A673 (cell line): ENCODE results near the gene PADI1. TPM values are rescaled to one million over a fixed set of nuclear protein-coding genes. Genes with fewer than 3 reads are reported as not detected.

Source experiments
- BruUV-seq: library from RNA; stranded (reverse); fragments of 400-500 nt; replicated peaks from 2 replicates; lab custom pipeline; 2021; lab: Mats Ljungman, UMichigan
- CTCF ChIA-PET: fragments of 300-600 bp; sonication (Branson Sonifier 250); formaldehyde crosslinking; loops from one replicate; lab custom pipeline; 2022; ENCODE audit warnings: antibody characterized with exemption; lab: Charles Lee
- POLR2A ChIA-PET: fragments of 300-600 bp; sonication (Branson Sonifier 250); formaldehyde crosslinking; loops from one replicate; lab custom pipeline; 2022; ENCODE audit warnings: antibody characterized with exemption; ENCODE audit not compliant: low non-redundant PET; lab: Charles Lee
- DNase-seq: peaks from one replicate; pipeline ENCODE4 v3.0.0-alpha.2; 2015; ENCODE audit warnings: low spot score
- H3K27ac ChIP-seq: fragments of 200-600 bp; sonication (generic); 2 replicates; pipeline ENCODE4 v1.5.1; 2016; ENCODE audit warnings: mixed run types, low read depth, mild to moderate bottlenecking, mixed read lengths, antibody characterized with exemption, low read length; ENCODE audit not compliant: poor library complexity, severe bottlenecking
- H3K27me3 ChIP-seq: fragments of 200-600 bp; sonication (generic); replicated peaks from 2 replicates; pipeline ENCODE4 v1.6.1; 2017; ENCODE audit warnings: mixed run types, low read depth, mild to moderate bottlenecking, mixed read lengths, antibody characterized with exemption, low read length; ENCODE audit not compliant: insufficient read depth, poor library complexity
- H3K36me3 ChIP-seq: fragments of 200-600 bp; sonication (generic); 2 replicates; pipeline ENCODE4 v1.6.1; 2016; ENCODE audit warnings: mixed run types, mild to moderate bottlenecking, mixed read lengths, antibody characterized with exemption, low read length; ENCODE audit not compliant: insufficient read depth, poor library complexity, severe bottlenecking
- H3K4me1 ChIP-seq: fragments of 200-600 bp; sonication (generic); 2 replicates; pipeline ENCODE4 v1.6.1; 2017; ENCODE audit warnings: mixed run types, mild to moderate bottlenecking, mixed read lengths, antibody characterized with exemption, low read length; ENCODE audit not compliant: insufficient read depth, poor library complexity, severe bottlenecking
- H3K4me3 ChIP-seq: fragments of 200-600 bp; sonication (generic); 2 replicates; pipeline ENCODE4 v1.5.1; 2016; ENCODE audit warnings: low read depth, mixed run types, mild to moderate bottlenecking, mixed read lengths, low read length; ENCODE audit not compliant: poor library complexity, severe bottlenecking
- H3K9me3 ChIP-seq: fragments of 200-600 bp; sonication (generic); 2 replicates; pipeline ENCODE4 v1.6.1; 2016; ENCODE audit warnings: mixed run types, low read depth, mild to moderate bottlenecking, mixed read lengths, antibody characterized with exemption, low read length; ENCODE audit not compliant: poor library complexity, severe bottlenecking
- CTCF ChIP-seq: fragments of 300-800, 200-600 bp; sonication (generic); conservative IDR thresholded peaks from 2 replicates; pipeline ENCODE4 v1.5.1; 2017; ENCODE audit warnings: low read depth, mild to moderate bottlenecking, antibody characterized with exemption, low read length, moderate library complexity, mixed read lengths
- EZH2 ChIP-seq: fragments of 200-600 bp; sonication (generic); IDR thresholded peaks from 2 replicates; pipeline ENCODE4 v1.6.1; 2017; ENCODE audit warnings: borderline replicate concordance, low read depth, mild to moderate bottlenecking, mixed read lengths, antibody characterized with exemption, low read length; ENCODE audit not compliant: poor library complexity, severe bottlenecking
- intact Hi-C: fragments of 100-400 bp; cut with micrococcal nuclease; formaldehyde crosslinking; loops from one replicate; pipeline ENCODE4 v1.10.0; 2022; ENCODE audit not compliant: unreplicated experiment
- total RNA-seq: library from RNA; stranded (reverse); gene quantifications from 2 replicates; pipeline ENCODE4 v1.2.3, GENCODE V29; 2021

Gene PADI1
- total RNA-seq, 1 experiment from 2014 or later: 0.56 TPM

DNA sequence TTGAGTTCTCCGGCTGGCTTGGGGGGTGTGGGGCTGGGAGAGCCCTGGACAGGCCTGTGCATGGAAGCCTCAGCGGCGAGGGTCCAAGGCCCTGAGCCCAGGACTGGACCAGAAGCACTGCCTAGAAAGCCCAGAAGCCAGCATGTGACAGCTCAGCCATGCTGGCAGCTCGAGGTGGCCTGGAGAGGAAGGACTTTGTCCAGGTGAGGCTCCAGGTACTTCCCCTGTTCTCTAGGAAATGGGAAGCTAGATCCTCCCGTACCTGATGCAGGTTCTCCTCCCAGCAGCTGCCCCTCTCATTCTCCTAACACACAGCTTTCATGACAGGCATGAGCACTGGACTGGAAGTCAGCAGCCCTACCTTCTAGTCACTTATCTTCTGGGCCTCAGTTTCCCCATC, 50.4 kb downstream of the PADI1 start:
- no peak for TF ChIP-seq EZH2
- TF ChIP-seq CTCF: no peak
- no peaks in the 10 kb centered on the region for H3K9me3 ChIP-seq
- intact Hi-C loops: no loop called here
- H3K4me3 ChIP-seq: no peak overlapping the region
- ChIA-PET CTCF (no interaction called here), POLR2A (no interaction called here)
- H3K36me3 ChIP-seq: no peaks in the 10 kb centered on the region
- DNase-seq: no peak
- H3K27me3 ChIP-seq: no peaks in the 10 kb centered on the region
- H3K4me1 ChIP-seq: no peaks in the 10 kb centered on the region
- no peak overlapping the region for H3K27ac ChIP-seq
- BruUV-seq: no TSS peak

GRCh38 chr1:17258116-17258757, 53.3 kb downstream of the PADI1 start:
- no peaks in the 10 kb centered on the region for H3K36me3 ChIP-seq
- no peak for DNase-seq
- no peak overlapping the region for H3K27ac ChIP-seq
- ChIA-PET POLR2A (no interaction called here), CTCF (no interaction called here)
- no TSS peak for BruUV-seq
- no peak overlapping the region for H3K4me3 ChIP-seq
- H3K9me3 ChIP-seq: no peaks in the 10 kb centered on the region
- no peaks in the 10 kb centered on the region for H3K4me1 ChIP-seq
- intact Hi-C loops: no loop called here
- TF ChIP-seq EZH2: no peak
- TF ChIP-seq CTCF: no peak
- no peaks in the 10 kb centered on the region for H3K27me3 ChIP-seq

- ChIA-PET CTCF (no interaction called here), POLR2A (no interaction called here)
- TF ChIP-seq CTCF (no peak), EZH2 (no peak)
- Histone ChIP-seq H3K27me3 (no peaks in the 10 kb centered on the region), H3K36me3 (no peaks in the 10 kb centered on the region), H3K27ac (no peak overlapping the region), H3K4me1 (no peaks in the 10 kb centered on the region), H3K9me3 (no peaks in the 10 kb centered on the region), H3K4me3 (no peak overlapping the region)
- intact Hi-C loops: no loop called here
- no peak for DNase-seq
- BruUV-seq: no TSS peak
Measured at GRCh38 chr1:17258758-17259130, 53.8 kb downstream of the PADI1 start.
